Measurements from ENCODE around the gene PTRH1.

The PTRH1 gene

GRCh38 chr9:127739614-127740330 lies 24.3 kb upstream of the PTRH1 start:
- no peak for DNase-seq

- DNase-seq = no peak
Measured at GRCh38 chr9:127738666-127739065, 23.2 kb upstream of the PTRH1 start.

- DNase-seq = no peak
Measured at GRCh38 chr9:127735530-127736185, 20.2 kb upstream of the PTRH1 start.

- DNase-seq = peak; percentile 97
Measured at GRCh38 chr9:127734747-127735529, 19.5 kb upstream of the PTRH1 start, which contains the start of gene TOR2A. TSS of gene TOR2A (minus strand) at chr9:127735294. CDS start at chr9:127735270, 24 bp downstream.

GRCh38 chr9:127734247-127734746 lies 18.8 kb upstream of the PTRH1 start:
- no peak for DNase-seq

- DNase-seq = no peak
Measured at GRCh38 chr9:127733614-127734013, 18.2 kb upstream of the PTRH1 start.

GRCh38 chr9:127732444-127732843 lies 17.0 kb upstream of the PTRH1 start:
- no peak for DNase-seq

GRCh38 chr9:127731938-127732337 lies 16.5 kb upstream of the PTRH1 start:
- no peak for DNase-seq

GRCh38 chr9:127730799-127731410 lies 15.4 kb upstream of the PTRH1 start:
- DNase-seq = no peak

GRCh38 chr9:127730262-127730661 lies 14.8 kb upstream of the PTRH1 start:
- DNase-seq = no peak

- no peak for DNase-seq
Measured at GRCh38 chr9:127729522-127730256, 14.2 kb upstream of the PTRH1 start.

GRCh38 chr9:127728808-127729207 lies 13.3 kb upstream of the PTRH1 start:
- DNase-seq = no peak

GRCh38 chr9:127726871-127727270 lies 11.4 kb upstream of the PTRH1 start:
- DNase-seq = no peak

- no peak for DNase-seq
Measured at GRCh38 chr9:127724012-127724411, 8.5 kb upstream of the PTRH1 start.

- DNase-seq = no peak
Measured at GRCh38 chr9:127723444-127723843, 8.0 kb upstream of the PTRH1 start.

- no peak for DNase-seq
Measured at GRCh38 chr9:127723013-127723412, 7.5 kb upstream of the PTRH1 start.

- no peak for DNase-seq
Measured at GRCh38 chr9:127722055-127722745, 6.7 kb upstream of the PTRH1 start.

GRCh38 chr9:127721391-127721821 lies 5.9 kb upstream of the PTRH1 start:
- DNase-seq = no peak

GRCh38 chr9:127720865-127721227 lies 5.4 kb upstream of the PTRH1 start:
- DNase-seq = no peak

- DNase-seq = no peak
Measured at GRCh38 chr9:127720031-127720864, 4.8 kb upstream of the PTRH1 start.

- DNase-seq = no peak
Measured at GRCh38 chr9:127717766-127718165, 2.3 kb upstream of the PTRH1 start.
